ENCODE measurements around the gene EPB41. TPM values are rescaled to one million over a fixed set of nuclear protein-coding genes. Genes with fewer than 3 reads are reported as not detected.
"Not testable (repeated sequence)": the region's sequence is repeated elsewhere in the genome, so short reads cannot be mapped to it uniquely, and the experiment has no call there.

EPB41 gene
- total and polyA plus RNA-seq, 12 donors, result 4.1 to 36.8 (median 23.0) TPM

DNA sequence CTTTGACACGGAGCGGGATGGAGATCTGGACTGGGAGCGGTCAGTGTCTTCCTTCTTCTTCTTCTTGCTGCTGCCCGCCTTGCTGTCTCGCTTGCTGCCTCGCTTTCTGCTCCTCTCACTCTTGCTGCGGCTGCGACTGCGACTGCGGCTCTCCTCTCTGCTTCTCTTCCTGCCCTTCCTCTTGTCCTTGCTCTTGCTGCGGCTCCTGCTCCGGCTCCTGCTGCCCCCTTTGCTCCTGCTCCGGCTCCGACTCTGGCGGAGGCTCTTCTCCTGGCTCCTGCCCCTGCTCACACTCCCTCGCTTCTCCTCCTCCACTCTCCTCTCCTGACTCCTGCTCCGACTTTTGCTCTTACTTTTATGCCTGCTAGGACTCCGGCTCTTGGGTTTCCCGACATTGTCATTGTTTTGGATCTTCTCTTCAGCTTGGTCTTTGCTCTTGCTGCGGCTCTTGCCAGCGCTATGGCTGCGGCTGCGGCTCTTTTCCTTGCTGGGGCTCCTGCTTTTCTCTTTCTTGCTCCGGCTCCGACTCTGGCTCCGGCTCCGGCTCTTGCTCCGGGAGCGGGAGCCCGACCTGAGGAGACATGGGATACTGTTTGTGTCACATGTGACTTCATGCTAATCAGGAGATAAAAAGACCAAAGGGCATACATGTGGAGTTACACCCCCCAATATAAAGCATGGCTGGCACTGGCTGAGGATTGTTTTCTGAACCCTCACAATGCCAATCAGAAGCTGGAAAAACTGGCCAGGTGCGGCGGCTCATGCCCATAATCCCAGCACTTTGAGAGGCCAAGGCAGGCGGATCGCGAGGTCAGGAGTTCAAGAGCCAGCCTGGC, 234.5 kb downstream of the EPB41 start:
- Histone ChIP-seq H3K36me3 (peaks cover 4 to 99% (median 80%) of the 10 kb centered on the region in 9 donors), H3K9me3 (no peaks in the 10 kb centered on the region), H3K4me3 (no peak overlapping the region), H3K4me1 (peaks cover 0 to 8% (median 0%) of the 10 kb centered on the region in 9 donors), H3K27me3 (no peaks in the 10 kb centered on the region), H3K27ac (no peak overlapping the region)
- TF ChIP-seq, protein P1, sequence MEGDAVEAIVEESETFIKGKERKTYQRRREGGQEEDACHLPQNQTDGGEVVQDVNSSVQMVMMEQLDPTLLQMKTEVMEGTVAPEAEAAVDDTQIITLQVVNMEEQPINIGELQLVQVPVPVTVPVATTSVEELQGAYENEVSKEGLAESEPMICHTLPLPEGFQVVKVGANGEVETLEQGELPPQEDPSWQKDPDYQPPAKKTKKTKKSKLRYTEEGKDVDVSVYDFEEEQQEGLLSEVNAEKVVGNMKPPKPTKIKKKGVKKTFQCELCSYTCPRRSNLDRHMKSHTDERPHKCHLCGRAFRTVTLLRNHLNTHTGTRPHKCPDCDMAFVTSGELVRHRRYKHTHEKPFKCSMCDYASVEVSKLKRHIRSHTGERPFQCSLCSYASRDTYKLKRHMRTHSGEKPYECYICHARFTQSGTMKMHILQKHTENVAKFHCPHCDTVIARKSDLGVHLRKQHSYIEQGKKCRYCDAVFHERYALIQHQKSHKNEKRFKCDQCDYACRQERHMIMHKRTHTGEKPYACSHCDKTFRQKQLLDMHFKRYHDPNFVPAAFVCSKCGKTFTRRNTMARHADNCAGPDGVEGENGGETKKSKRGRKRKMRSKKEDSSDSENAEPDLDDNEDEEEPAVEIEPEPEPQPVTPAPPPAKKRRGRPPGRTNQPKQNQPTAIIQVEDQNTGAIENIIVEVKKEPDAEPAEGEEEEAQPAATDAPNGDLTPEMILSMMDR (IDR thresholded peaks at IDR 0.05), result no peak
- 96 to 97% methylated on average over 34 to 35 of the region's 35 CpGs for WGBS, 2 donors
- no peak for DNase-seq
- no peak for ATAC-seq
- intact Hi-C loops (cut with DNase I), result no loop called here

DNA sequence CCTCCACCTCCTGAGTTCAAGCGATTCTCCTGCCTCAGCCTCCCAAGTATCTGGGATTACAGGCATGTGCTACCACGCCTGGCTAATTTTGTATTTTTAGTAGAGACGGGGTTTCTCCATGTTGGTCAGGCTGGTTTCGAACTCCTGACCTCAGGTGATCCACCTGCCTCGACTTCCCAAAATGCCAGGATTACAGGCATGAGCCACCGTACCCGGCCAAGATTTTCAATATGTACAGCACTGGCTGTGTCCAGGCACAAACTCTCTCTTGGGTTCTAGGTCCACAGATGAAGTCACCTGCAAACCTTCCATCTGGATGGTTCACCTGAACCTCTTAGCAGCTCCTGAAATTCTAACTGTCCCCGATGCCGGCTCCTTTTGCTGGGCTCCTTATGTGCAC, 236.0 kb downstream of the EPB41 start:
- intact Hi-C loops (cut with DNase I), result not testable (repeated sequence)

DNA sequence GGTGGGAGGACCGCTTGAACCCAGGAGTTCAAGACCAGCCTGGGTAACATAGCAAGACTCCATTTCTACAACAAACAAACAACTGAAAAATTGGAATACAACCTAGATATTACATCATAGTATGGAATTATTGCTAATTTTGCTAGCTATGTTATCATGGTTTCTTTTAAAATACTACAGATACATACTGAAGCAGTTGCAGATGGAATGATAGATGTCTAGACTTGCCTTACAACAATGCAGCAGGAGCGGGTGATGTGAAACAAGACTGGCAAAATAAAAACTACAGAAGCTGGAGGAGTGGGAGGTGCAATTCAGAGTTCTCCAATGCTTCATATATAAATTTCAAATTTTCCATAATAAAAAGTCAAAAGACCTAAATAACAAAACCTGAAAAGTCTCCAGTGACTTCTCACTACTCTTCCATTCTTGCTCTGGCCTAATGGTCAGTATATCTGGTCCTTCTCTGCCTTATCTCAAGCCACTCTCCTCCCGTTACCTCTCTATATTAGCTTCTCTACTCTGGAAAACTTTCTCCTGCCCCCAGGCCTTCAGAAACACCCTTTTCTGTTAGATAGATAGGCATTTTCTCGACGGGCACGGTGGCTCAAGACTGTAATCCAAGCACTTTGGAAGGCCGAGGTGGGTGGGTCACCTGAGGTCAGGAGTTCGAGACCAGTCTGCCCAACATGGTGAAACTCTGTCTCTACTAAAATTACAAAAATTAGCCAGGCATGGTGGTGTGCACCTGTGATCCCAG, 237.9 kb downstream of the EPB41 start:
- H3K36me3 ChIP-seq, result peaks cover 4 to 100% (median 87%) of the 10 kb centered on the region in 9 donors
- no peaks in the 10 kb centered on the region for H3K27me3 ChIP-seq
- H3K27ac ChIP-seq, result no peak overlapping the region
- no peaks in the 10 kb centered on the region for H3K9me3 ChIP-seq
- WGBS, 2 donors, result 82 to 84% methylated on average over 8 of the region's 8 CpGs
- peaks cover 7 to 19% (median 16%) of the 10 kb centered on the region in 9 donors for H3K4me1 ChIP-seq
- intact Hi-C loops (cut with DNase I), result no loop called here
- DNase-seq (no peak), ATAC-seq (no peak)
- no peak overlapping the region for H3K4me3 ChIP-seq
- TF ChIP-seq, protein P1 (IDR thresholded peaks at IDR 0.05), result no peak

More for the DNA sequence above, 236.0 kb downstream of the EPB41 start:
- WGBS, 2 donors, result 98 to 99% methylated on average over 9 of the region's 9 CpGs
- not testable (repeated sequence) for DNase-seq, H3K4me3 ChIP-seq, H3K27me3 ChIP-seq, ATAC-seq, H3K9me3 ChIP-seq, H3K4me1 ChIP-seq, H3K27ac ChIP-seq
- H3K36me3 ChIP-seq, result peaks cover 4 to 100% (median 90%) of the 10 kb centered on the region in 9 donors

DNA sequence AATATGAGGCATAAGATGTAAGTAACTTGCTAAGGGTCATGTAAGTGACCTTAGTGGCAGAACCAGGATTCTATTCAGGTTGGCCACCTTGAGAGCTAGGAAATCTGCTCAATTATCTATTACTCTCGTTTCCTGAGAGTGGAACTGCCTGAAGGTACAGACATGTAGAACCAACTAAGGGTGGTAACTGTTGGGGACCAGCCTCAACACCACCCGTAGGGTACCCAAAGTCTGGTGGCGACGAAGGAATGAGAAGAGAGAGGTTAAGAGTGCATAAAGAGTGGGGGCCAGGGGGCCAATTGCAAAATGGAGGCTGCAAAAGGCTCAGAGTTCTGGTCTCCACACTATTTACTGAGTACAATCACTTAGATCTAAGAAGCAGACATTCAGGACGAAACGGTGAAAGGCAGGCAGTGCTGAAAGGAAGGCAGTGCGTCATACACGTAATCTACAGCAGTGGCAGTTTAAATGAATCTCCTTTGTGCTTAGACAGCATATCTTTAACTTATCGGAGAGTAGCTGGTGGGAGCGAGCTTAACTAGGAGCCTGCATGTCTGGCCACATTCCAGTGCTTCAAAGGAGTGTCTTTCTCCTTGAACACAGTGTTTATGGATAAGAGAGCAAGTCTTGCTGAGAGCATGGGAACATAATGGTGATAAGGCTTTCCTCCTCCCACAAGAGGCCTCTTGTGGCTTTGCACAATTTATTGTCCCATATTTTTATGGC, 242.3 kb downstream of the EPB41 start:
- no peaks in the 10 kb centered on the region for H3K27me3 ChIP-seq
- TF ChIP-seq, protein P1 (IDR thresholded peaks at IDR 0.05), result no peak
- peaks cover 7 to 46% (median 39%) of the 10 kb centered on the region in 9 donors for H3K4me1 ChIP-seq
- no peak for DNase-seq
- ATAC-seq, result peak in 7 of 8 donors; percentile 55 to 83 (median 69)
- peaks cover 0 to 100% (median 62%) of the 10 kb centered on the region in 9 donors for H3K36me3 ChIP-seq
- 21% methylated on average over 10 of the region's 10 CpGs for WGBS, 2 donors
- intact Hi-C loops (cut with DNase I), result loop anchor here in 1 of 10 donors (5.0 kb wide), 1 partner anchor 1089 kb away; no protein-coding TSS in a partner anchor
- H3K27ac ChIP-seq, result peak overlapping the region in 8 of 10 donors; percentile 37 to 74 (median 46)
- no peaks in the 10 kb centered on the region for H3K9me3 ChIP-seq
- no peak overlapping the region for H3K4me3 ChIP-seq
